GM04504 (cell line): ENCODE data around the gene WWOX.

Source experiments
- DNase-seq: peaks from one replicate; pipeline ENCODE4 v3.0.0-alpha.2; 2012; ENCODE audit warnings: low read depth

Gene WWOX

GRCh38 chr16:78770353-78771091 lies 671.1 kb downstream of the WWOX start:
- DNase-seq: no peak

GRCh38 chr16:78773291-78773702 lies 673.8 kb downstream of the WWOX start:
- DNase-seq: no peak

GRCh38 chr16:78773706-78774105 lies 674.3 kb downstream of the WWOX start:
- no peak for DNase-seq

GRCh38 chr16:78775161-78775561 lies 675.7 kb downstream of the WWOX start:
- no peak for DNase-seq

- no peak for DNase-seq
Measured at GRCh38 chr16:78778101-78779004, 678.9 kb downstream of the WWOX start.

- DNase-seq: no peak
Measured at GRCh38 chr16:78780808-78781207, 681.4 kb downstream of the WWOX start.

- DNase-seq: no peak
Measured at GRCh38 chr16:78782572-78782971, 683.1 kb downstream of the WWOX start.

- no peak for DNase-seq
Measured at GRCh38 chr16:78783570-78784079, 684.2 kb downstream of the WWOX start.

GRCh38 chr16:78784771-78785170 lies 685.3 kb downstream of the WWOX start:
- no peak for DNase-seq

- DNase-seq: no peak
Measured at GRCh38 chr16:78785218-78785617, 685.8 kb downstream of the WWOX start.

GRCh38 chr16:78786635-78787034 lies 687.2 kb downstream of the WWOX start:
- no peak for DNase-seq

GRCh38 chr16:78788276-78788675 lies 688.8 kb downstream of the WWOX start:
- no peak for DNase-seq

- no peak for DNase-seq
Measured at GRCh38 chr16:78788696-78789095, 689.2 kb downstream of the WWOX start.

GRCh38 chr16:78789561-78789960 lies 690.1 kb downstream of the WWOX start:
- no peak for DNase-seq

- DNase-seq: no peak
Measured at GRCh38 chr16:78791011-78791410, 691.6 kb downstream of the WWOX start.

GRCh38 chr16:78791926-78792325 lies 692.5 kb downstream of the WWOX start:
- no peak for DNase-seq

- DNase-seq: no peak
Measured at GRCh38 chr16:78792952-78793351, 693.5 kb downstream of the WWOX start.

GRCh38 chr16:78794581-78795250 lies 695.3 kb downstream of the WWOX start:
- no peak for DNase-seq

GRCh38 chr16:78795433-78795832 lies 696.0 kb downstream of the WWOX start:
- DNase-seq: no peak

- DNase-seq: no peak
Measured at GRCh38 chr16:78796221-78796866, 696.9 kb downstream of the WWOX start.

GRCh38 chr16:78799429-78799828 lies 700.0 kb downstream of the WWOX start:
- DNase-seq: no peak

GRCh38 chr16:78800523-78800922 lies 701.1 kb downstream of the WWOX start:
- DNase-seq: no peak
